Stimulated activated CD8-positive, alpha-beta memory T cell treated with anti-CD3 and anti-CD28 coated beads, Interleukin-15, amount 100 ng/mL, for 48 hours (primary cell): ENCODE results near the gene TRIM7.
A peak's percentile ranks its signal among the peaks of the same experiment; 100 is the strongest.

Source experiments
- DNase-seq, 2 donors: peaks; one replicate each; pipeline ENCODE4 v3.0.0-alpha.2; 2020; ENCODE audit warnings: low read depth in 2 of 2

TRIM7 gene

DNA sequence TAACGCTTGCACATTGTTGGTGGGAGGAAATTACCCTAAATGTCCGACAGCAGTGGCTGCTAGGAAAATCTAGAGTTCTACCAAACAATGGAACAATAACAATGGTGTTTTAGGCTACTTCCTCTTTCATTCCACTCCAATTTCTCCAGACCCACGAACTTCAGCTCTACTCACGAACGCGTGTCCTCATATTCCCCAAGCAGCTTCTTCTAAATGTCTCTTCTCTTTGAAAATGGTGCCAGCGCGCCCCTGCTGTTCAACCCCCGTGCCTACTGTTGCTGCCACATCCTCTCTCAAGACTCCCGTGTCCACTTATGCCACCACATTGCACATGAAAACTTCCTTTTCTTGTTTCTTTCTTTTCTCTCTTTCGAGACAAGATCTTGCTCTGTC is 32.0 kb downstream of the TRIM7 start:
- DNase-seq = no peak

DNA sequence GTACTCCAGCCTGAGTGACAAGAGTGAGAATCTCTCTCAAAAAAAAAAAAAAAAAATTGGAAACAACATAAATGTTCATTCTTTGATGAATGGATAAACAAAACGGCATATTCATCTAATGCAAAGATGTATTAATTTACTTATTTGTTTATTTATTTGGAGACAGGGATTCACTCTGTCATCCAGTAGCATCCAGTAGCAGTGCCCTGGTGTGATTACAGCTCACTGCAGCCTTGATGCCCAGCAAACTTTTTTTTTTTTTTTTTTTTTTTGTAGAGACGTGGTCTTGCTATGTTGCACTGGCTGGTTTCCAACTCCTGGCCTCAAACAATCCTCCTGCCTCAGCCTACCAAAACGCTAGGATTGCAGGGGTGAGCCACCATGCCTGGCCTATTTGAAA is 33.2 kb downstream of the TRIM7 start:
- DNase-seq = no peak

DNA sequence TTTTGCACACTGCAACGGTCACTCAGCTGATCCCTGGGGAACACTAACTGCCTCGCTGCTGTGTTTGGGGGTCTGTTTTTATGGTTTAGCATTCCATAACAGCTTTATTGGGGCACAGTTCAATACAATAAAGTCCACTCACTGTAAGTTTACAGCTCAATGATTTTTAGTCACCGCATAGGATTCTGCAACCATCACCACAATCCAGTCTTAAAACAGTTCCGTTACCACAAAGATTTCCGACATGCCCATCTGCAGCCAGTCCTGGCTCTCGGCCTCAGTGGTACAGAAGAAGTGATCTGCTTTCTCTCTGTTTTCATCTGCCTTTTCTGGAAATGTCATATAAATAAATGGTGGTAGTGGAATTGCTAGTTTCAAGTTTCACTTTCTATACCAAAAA is 34.0 kb downstream of the TRIM7 start:
- DNase-seq = no peak

DNA sequence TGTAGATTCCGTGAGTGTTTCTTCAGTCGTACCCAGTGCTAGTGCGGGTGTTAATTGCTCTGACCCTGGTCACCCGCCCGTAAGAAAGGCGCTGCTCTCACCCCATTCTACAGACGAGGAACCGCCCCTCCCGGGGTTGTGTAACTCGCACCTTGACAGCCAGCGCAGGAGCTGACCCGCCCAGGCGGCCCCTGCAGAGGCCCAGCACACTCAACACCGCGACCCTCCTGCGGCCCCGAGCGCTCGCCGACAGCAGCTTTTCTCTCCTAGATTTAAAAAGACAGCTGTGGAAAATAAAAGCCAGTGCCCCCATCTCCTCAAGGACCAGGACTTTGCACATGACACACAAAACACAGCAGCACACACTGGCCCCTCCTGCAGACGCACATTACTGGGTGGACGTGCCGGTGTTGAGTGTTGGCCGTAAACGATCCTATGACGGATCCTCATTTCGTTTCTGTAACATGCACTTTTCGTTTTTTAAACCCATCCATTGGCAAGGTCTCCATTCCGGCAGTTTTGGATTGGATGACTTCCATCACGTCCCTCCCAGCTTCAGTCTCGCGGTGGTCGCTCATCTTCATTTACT is 34.7 kb downstream of the TRIM7 start:
- no peak for DNase-seq

DNA sequence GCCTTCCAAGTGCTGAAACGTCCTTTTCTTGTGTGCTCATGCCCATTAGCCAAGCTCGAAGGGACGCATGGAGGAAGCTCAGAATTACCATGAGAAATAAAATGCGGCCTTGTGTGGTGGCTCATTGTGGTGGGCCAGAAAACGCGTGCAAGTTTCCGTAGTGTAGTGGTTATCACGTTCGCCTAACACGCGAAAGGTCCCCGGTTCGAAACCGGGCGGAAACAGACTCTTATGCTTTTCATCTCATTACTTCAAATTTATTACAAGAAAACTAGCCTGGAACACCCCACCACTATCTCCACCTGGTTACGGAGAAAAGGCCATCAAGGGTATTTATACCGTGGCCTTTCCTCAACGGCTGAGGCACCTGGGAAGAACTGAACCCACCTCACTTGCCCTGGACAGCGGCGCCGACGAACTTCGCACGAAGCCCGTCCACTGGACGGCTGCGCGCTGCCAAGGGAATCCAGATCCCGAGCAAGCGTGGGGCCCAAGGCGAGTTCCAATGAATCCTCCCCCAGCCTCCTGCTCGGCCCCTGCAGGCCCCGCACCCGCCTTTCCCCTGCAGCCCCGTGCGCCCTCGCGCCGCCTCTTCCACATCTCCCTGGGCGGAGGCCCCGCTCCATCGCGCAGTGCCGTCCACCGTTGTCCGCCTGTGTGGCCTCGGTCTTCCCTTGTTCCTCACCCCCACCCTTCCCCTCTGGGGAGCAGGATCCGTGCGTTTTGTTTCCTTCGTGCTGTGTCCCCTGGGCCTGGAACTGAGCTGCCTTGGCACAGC is 35.3 kb downstream of the TRIM7 start:
- DNase-seq = peak; percentile 74 to 76

DNA sequence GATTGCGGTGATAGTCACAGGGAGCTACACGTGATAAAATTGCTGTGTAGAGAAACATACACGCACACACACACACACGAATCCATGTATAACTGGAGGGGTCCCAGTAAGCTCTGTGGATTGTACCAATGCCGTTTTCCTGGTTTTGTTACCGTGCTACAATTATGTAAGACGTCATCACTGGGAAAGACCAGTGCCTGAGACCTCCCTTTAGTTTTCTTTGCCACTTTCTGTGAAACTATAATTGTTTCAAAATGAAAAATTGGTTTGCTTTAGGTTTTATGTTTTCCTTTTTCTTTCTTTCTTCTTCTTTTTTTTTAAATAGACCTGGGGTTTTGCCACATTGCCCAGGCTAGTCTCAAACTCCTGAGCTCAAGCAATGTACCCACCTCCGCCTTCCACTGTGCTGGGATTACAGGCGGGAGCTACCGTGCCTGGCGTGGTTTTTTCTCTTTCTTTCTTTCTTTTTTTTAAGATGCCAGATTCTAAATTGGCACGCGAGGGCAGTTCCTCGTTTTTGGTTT is 36.3 kb downstream of the TRIM7 start:
- DNase-seq = no peak

- DNase-seq = no peak
Observed at GRCh38 chr5:181167814-181168488, 37.0 kb downstream of the TRIM7 start.

GRCh38 chr5:181166812-181167733 is 37.9 kb downstream of the TRIM7 start:
- no peak for DNase-seq

GRCh38 chr5:181164076-181164952 is 40.7 kb downstream of the TRIM7 start:
- peak in 1 of 2 donors; percentile 30 for DNase-seq

- no peak for DNase-seq
Observed at GRCh38 chr5:181163487-181164075, 41.4 kb downstream of the TRIM7 start.

DNA sequence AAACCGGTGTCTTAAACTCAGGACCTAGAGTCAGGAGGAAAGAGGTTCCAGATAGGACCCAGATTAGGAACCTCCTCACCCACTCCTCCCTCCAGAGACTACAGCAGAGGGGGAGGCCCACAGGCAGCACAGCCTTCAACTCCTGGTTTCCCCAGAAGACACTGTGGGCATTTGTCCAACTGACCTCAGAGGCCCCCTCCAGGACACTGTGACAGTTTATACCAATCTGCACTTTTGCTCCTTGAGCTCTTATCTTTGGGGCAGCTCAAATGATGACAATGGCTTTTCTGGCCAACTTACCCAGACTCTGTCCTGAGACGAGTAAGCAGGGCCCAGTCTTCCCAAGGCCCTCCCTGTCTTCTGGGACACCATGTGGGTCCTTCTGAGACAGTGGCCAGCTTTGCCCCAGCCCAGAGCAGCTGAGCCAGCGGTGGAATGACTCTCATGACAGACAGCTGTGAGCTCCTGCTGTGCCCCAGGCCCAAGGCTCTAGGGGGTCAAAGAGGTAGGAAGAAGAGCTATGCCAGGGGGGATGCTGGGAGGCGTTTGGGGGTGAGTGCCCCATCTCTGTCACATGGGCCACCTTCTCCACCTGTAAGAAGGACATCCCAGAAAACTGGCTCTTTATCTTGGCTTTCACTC is 43.3 kb downstream of the TRIM7 start:
- no peak for DNase-seq

- DNase-seq = peak in 1 of 2 donors; percentile 40
Observed at GRCh38 chr5:181160755-181161533, 44.1 kb downstream of the TRIM7 start.

DNA sequence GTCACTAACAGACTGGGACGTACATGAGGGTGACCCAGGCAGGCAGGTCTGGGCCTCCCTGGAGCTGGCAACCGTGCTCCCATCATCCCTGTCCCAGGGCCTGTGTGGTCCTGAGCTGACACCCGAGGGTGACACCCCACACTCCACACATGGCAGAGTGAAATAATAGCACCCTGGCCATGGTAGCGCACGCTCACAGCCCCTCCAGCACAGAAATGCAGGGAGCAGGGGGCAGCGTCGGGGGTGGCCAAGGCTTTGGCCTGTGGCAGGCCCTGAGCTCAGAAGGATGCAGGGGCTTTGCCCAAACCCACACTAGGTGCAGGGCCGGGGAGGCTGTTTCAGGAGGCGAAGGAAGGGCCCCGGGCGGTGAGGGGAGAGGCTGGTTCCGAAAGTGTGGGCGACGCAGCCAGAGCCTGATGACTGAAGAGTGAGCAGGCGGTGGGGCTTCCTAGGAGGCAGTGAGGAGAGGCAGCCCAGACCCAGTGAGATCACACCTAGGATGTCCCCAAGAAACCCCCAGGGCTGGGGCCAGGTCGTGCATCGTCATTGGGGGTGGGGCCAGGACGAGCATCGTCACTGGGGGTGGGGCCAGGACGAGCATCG is 44.7 kb downstream of the TRIM7 start:
- peak; percentile 69 to 81 for DNase-seq

- peak; percentile 74 for DNase-seq
Observed at GRCh38 chr5:181159286-181160151, 45.5 kb downstream of the TRIM7 start.

DNA sequence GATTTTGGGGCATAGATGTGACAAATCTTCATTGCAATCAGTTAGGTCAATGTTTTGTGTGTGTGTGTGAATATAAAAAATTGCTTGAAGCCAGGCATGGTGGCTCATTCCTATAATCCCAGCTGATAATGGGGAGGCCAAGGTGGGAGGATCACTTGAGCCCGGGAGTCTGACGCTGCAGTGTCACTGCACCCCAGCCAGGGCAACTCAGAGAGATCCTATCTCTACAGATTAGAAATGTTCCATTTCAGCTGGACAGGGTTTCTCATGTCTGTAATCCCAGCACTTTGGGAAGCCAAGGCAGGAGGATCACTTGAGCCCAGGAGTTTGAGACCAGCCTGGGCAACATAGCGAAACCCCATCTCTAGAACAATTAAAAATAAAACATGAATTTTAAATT is 46.1 kb downstream of the TRIM7 start:
- DNase-seq = no peak

- no peak for DNase-seq
Observed at GRCh38 chr5:181156758-181157157, 48.2 kb downstream of the TRIM7 start.

- no peak for DNase-seq
Observed at GRCh38 chr5:181153814-181154213, 51.2 kb downstream of the TRIM7 start.

- no peak for DNase-seq
Observed at GRCh38 chr5:181152406-181152805, 52.6 kb downstream of the TRIM7 start.
